ENCODE results near the gene CHAMP1. TPM values are rescaled to one million over a fixed set of nuclear protein-coding genes. Genes with fewer than 3 reads are reported as not detected.
"Not testable (repeated sequence)": the region's sequence is repeated elsewhere in the genome, so short reads cannot be mapped to it uniquely, and the experiment has no call there.

The CHAMP1 gene
- total RNA-seq, 1 donor from 2014 or later = 24.0 TPM

DNA sequence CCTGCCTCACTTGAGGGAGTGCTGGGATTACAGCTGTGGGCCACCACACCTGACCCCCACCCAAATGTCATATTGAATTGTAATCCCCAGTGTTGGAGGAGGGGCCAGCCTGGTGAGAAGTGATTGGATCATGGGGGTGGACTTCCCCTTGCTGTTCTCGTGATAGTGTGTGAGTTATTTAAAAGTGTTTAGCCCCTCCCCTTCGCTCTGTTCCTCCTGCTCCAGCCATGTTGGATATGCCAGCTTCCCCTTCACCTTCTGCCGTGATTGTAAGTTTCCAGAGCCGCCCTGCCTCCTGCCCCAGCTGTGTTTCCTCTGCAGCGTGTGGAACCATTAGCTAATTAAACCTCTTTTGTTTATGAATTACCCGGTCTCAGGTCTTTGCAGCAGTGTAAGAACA is 13.7 kb downstream of the CHAMP1 start:
- no peak for DNase-seq (ENCODE audit: low read depth)
- no peaks in the 10 kb centered on the region for H3K27me3 ChIP-seq (ENCODE audit: control insufficient read depth, insufficient read depth, low read length)
- no peak overlapping the region for H3K4me3 ChIP-seq (ENCODE audit: low read depth, low read length)
- TF ChIP-seq, protein P1, sequence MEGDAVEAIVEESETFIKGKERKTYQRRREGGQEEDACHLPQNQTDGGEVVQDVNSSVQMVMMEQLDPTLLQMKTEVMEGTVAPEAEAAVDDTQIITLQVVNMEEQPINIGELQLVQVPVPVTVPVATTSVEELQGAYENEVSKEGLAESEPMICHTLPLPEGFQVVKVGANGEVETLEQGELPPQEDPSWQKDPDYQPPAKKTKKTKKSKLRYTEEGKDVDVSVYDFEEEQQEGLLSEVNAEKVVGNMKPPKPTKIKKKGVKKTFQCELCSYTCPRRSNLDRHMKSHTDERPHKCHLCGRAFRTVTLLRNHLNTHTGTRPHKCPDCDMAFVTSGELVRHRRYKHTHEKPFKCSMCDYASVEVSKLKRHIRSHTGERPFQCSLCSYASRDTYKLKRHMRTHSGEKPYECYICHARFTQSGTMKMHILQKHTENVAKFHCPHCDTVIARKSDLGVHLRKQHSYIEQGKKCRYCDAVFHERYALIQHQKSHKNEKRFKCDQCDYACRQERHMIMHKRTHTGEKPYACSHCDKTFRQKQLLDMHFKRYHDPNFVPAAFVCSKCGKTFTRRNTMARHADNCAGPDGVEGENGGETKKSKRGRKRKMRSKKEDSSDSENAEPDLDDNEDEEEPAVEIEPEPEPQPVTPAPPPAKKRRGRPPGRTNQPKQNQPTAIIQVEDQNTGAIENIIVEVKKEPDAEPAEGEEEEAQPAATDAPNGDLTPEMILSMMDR (IDR thresholded peaks at IDR 0.05; ENCODE audit: insufficient read depth, low read length, poor library complexity, severe bottlenecking) = no peak
- H3K36me3 ChIP-seq (ENCODE audit: control insufficient read depth, insufficient read depth, low read length) = no peaks in the 10 kb centered on the region

DNA sequence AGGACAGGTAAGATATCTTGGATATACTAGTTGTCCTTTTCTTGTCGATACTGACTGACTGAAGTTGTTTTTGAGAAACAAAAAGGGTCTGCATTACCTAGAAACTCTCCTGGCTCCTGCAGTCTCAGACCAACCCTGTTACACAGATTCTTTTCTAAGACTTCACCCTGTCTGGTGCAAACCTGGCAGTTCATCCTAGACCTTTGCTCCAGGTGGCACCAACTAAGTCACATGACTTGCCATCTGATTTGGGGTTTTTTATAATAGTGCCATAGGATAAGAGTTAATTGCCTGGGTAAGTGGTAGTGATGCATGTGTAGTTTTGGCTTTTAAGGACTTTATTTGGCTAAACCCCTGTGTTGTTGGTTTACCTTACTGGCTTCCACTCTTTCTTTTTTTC is 14.3 kb downstream of the CHAMP1 start:
- TF ChIP-seq, protein P1 (IDR thresholded peaks at IDR 0.05; ENCODE audit: insufficient read depth, low read length, poor library complexity, severe bottlenecking) = no peak
- no peak for DNase-seq (ENCODE audit: low read depth)
- H3K27me3 ChIP-seq (ENCODE audit: control insufficient read depth, insufficient read depth, low read length) = no peaks in the 10 kb centered on the region
- H3K4me3 ChIP-seq (ENCODE audit: low read depth, low read length) = no peak overlapping the region
- no peaks in the 10 kb centered on the region for H3K36me3 ChIP-seq (ENCODE audit: control insufficient read depth, insufficient read depth, low read length)

DNA sequence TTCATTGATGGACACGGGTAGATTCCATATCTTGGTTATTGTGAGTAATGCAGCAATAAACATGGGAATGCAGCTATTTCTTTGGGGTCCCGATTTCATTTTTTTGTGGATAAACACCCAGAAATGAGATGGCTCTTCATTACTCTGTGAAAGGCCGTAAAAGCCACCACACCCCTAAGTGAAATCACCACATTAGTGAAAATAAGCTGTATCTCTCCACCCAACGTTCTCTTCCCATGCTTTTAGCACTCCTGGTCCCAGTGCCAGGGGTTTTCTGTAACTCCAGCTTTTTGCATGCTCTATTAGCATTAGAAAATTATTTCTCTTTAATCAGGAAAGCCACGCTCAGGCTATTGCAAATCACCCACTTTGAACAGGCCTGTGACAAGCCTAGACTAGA is 15.8 kb downstream of the CHAMP1 start:
- Histone ChIP-seq H3K4me3 (ENCODE audit: low read depth, low read length) (no peak overlapping the region), H3K36me3 (ENCODE audit: control insufficient read depth, insufficient read depth, low read length) (no peaks in the 10 kb centered on the region), H3K27me3 (ENCODE audit: control insufficient read depth, insufficient read depth, low read length) (no peaks in the 10 kb centered on the region)
- TF ChIP-seq, protein P1 (IDR thresholded peaks at IDR 0.05; ENCODE audit: insufficient read depth, low read length, poor library complexity, severe bottlenecking) = no peak
- DNase-seq (ENCODE audit: low read depth) = no peak

DNA sequence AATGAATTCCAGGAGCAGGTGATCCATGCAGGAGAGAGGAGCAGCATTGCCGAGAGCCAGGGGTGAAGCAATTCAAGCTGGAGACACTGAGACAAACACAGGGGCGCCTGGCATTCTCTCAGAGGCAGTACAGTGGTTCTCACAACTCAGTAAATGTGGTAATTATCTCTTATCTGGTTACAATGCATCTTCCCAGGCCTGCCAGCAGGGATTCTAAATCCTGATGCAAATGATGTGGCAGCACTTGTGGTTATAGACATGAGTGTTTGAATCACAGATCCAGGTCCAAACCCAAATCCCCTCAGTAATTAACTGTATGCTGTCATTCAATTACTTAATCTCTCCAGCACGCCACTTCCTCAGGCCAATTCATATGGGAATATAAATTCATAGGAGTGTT is 19.6 kb downstream of the CHAMP1 start:
- H3K4me3 ChIP-seq (ENCODE audit: low read depth, low read length); DNase-seq (ENCODE audit: low read depth): not testable (repeated sequence)

DNA sequence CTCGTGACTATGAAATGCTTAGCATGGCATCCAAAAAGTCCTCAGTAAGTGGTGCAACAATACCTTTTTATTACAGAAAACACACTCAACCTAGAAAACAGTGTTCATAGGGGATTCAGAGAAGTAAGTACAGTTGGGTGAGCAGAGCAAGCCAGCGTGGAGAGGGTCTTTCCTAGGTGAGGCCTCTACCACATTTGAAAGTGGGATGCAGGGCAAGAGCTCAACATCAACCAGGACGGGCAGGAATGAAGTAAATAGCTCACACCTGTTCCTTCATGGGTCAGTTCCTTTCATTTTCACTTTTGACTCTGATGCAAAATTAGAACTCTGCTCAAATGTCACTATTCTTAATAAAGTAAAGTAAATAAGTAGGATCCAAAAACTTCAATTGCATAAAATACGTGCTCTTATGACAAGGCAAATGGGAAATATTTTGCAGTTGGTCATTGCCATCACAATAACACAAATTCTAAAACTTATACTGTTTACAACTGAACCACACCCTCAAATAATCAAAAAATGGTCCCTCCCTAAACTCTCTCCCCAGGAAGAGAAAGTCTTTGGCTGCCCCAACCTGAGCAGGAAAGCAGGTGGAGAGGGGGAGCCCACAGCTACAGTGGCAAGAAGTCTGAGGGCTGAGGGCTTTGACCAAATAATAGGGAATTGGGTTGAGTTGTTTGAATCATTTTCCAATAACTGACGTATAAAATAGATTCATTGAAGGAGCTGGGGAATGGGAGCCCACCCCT is 20.2 kb downstream of the CHAMP1 start:
- H3K36me3 ChIP-seq (ENCODE audit: control insufficient read depth, insufficient read depth, low read length) = no peaks in the 10 kb centered on the region
- TF ChIP-seq, protein P1 (IDR thresholded peaks at IDR 0.05; ENCODE audit: insufficient read depth, low read length, poor library complexity, severe bottlenecking) = no peak
- no peak for DNase-seq (ENCODE audit: low read depth)

More for the DNA sequence above, 19.6 kb downstream of the CHAMP1 start:
- not testable (repeated sequence) for H3K27me3 ChIP-seq (ENCODE audit: control insufficient read depth, insufficient read depth, low read length); H3K36me3 ChIP-seq (ENCODE audit: control insufficient read depth, insufficient read depth, low read length)

DNA sequence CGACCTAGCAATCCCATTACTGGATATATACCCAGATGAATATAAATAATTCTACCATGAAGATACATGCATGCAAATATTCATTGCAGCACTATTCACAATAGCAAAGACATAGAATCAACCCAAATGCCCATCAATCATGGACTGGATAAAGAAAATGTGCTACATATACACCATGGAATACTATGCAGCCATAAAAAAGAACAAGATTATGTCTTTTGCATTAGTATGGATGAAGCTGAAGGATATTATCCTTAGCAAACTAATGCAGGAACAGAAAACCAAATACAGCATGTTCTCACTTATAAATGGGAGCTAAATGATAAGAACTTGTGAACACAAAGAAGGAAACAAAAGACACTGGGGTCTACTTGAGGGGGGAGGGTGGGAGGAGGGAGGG is 22.2 kb downstream of the CHAMP1 start:
- DNase-seq (ENCODE audit: low read depth); H3K4me3 ChIP-seq (ENCODE audit: low read depth, low read length); H3K27me3 ChIP-seq (ENCODE audit: control insufficient read depth, insufficient read depth, low read length); H3K36me3 ChIP-seq (ENCODE audit: control insufficient read depth, insufficient read depth, low read length): not testable (repeated sequence)

More for the DNA sequence above, 20.2 kb downstream of the CHAMP1 start:
- Histone ChIP-seq H3K4me3 (ENCODE audit: low read depth, low read length) (no peak overlapping the region), H3K27me3 (ENCODE audit: control insufficient read depth, insufficient read depth, low read length) (no peaks in the 10 kb centered on the region)

DNA sequence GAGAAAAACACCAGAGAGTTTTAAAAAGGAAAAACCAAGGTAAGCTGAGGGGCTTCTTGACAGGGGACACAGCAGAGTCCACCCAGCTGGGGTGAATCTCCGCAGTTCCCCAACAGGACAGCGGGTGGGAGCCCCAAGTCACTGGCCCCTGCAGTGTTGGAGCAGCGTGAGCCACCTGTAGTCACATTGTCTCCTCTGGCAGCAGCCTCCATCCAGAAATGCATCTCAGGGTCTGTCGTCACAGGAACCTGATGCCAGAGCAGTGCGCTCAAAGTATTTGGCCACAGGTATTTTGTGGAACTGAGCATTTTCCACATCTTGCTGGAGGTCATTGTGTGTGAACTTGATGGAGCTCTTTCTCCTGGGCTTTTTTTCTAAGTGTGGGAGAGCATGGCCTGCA is 24.7 kb downstream of the CHAMP1 start:
- no peak overlapping the region for H3K4me3 ChIP-seq (ENCODE audit: low read depth, low read length)
- no peaks in the 10 kb centered on the region for H3K27me3 ChIP-seq (ENCODE audit: control insufficient read depth, insufficient read depth, low read length)
- TF ChIP-seq, protein P1 (IDR thresholded peaks at IDR 0.05; ENCODE audit: insufficient read depth, low read length, poor library complexity, severe bottlenecking) = no peak
- no peaks in the 10 kb centered on the region for H3K36me3 ChIP-seq (ENCODE audit: control insufficient read depth, insufficient read depth, low read length)
- DNase-seq (ENCODE audit: low read depth) = no peak
